Fibroblast of the aortic adventitia (primary cell): ENCODE data around the gene GAB1. TPM values are rescaled to one million over a fixed set of nuclear protein-coding genes. Genes with fewer than 3 reads are reported as not detected.
A peak's percentile ranks its signal among the peaks of the same experiment; 100 is the strongest.

ENCODE experiments used
- DNase-seq: peaks from one replicate; pipeline ENCODE4 v3.0.0-alpha.2; 2010; ENCODE audit warnings: low read depth
- H3K4me3 ChIP-seq: 2 replicates; pipeline ENCODE4 v1.5.1; 2011; ENCODE audit warnings: low read depth, mild to moderate bottlenecking, control low read depth, low read length, moderate library complexity
- CTCF ChIP-seq: IDR thresholded peaks from 2 replicates; pipeline ENCODE4 v1.5.1; 2011; ENCODE audit warnings: mild to moderate bottlenecking, low read length, control low read depth, inconsistent platforms; ENCODE audit not compliant: insufficient read depth
- total RNA-seq: library from RNA; depleted of rRNA; stranded (reverse); fragments of >200 nt; gene quantifications from 2 replicates; pipeline ENCODE4 v1.2.3, GENCODE V29; 2012; ENCODE audit warnings: low replicate concordance

GAB1 gene
- total RNA-seq, 1 donor = 22.8 TPM

DNA sequence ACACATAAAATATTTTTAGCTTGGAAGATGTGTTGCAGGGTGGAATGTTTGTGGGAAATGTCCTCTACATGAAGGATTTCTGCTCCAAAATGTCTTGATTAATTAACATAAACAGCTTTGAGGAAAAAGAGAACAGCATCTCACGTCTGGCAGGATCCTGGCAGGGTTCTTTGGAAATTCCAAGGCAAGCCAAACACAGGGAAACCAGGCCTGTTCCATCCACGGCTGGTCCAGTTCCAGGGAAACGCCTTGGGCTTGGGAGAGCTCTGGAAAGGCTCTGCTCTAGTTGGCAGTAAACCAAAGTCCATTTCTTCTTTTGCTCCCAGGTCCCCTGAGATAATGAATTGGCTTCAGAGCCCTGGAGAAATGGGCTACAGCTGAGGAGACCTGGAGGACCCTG, 42.4 kb upstream of the GAB1 start:
- DNase-seq = peak; percentile 97
- H3K4me3 ChIP-seq = no peak overlapping the region
- TF ChIP-seq CTCF = no peak

GRCh38 chr4:143294710-143295275, 41.9 kb upstream of the GAB1 start:
- TF ChIP-seq CTCF = no peak
- no peak overlapping the region for H3K4me3 ChIP-seq
- no peak for DNase-seq

GRCh38 chr4:143296397-143297067, 40.1 kb upstream of the GAB1 start:
- TF ChIP-seq CTCF = no peak
- H3K4me3 ChIP-seq = no peak overlapping the region
- no peak for DNase-seq

- no peak overlapping the region for H3K4me3 ChIP-seq
- TF ChIP-seq CTCF = no peak
- no peak for DNase-seq
Measured at GRCh38 chr4:143300860-143301259, 35.8 kb upstream of the GAB1 start.

DNA sequence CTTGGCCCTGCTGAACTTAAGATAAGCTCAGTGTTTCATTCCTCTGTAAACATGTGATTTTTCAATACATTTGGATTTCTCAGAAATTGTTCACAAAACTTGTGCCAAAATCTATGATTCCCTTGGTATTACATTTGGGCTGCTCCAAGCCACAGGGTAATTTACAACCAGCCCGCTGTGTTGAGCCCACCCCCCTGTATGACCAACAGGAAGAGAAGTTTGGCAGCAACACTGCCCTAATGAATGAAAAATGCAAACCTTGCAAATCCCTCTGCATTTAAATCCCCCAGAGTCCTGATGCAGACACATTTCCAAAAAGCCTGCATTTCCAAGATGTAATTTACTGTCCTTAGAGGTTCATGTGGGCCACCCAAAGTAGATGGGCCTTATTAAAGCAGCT, 34.1 kb upstream of the GAB1 start:
- no peak overlapping the region for H3K4me3 ChIP-seq
- TF ChIP-seq CTCF = no peak
- DNase-seq = peak; percentile 92

GRCh38 chr4:143306788-143307187, 29.9 kb upstream of the GAB1 start:
- DNase-seq = no peak
- H3K4me3 ChIP-seq = no peak overlapping the region
- TF ChIP-seq CTCF = no peak

DNA sequence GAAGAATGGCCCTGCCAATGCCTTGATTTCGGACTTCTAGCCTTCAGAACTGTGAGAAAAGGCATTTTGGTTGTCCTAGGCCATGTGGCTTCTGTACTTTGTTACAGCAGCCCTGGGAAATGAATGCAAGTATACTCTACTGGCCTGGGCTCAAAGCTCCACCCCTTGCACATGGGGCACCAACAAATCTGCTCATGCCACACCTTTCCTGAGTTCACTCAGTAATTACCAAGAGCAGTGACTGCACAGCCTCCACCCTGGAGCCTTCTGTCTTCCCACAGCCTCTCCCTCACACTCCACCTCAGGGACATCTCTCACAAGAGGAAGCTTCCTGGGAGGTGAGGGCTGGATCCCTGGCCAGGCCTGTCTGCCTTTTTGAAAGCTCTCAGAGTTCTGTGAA, 29.1 kb upstream of the GAB1 start:
- no peak for TF ChIP-seq CTCF
- H3K4me3 ChIP-seq = no peak overlapping the region
- DNase-seq = no peak
